Liver (tissue), 3 donors: ENCODE data around the gene RNF212.

ENCODE experiments used
- EGR1 ChIP-seq, 2 donors: IDR thresholded peaks; 2 replicates each; pipeline ENCODE4 v1.6.1; 2016 to 2018; ENCODE audit warnings: antibody characterized with exemption in 2 of 2, low read depth in 2 of 2
- JUND ChIP-seq, 2 donors: IDR thresholded peaks; 2 replicates each; pipeline ENCODE4 v1.6.1; 2016; ENCODE audit warnings: antibody characterized with exemption in 2 of 2
- MAX ChIP-seq: IDR thresholded peaks from 2 replicates; pipeline ENCODE4 v1.6.1; 2016; ENCODE audit warnings: antibody characterized with exemption
- NR2F2 ChIP-seq: IDR thresholded peaks from 2 replicates; pipeline ENCODE4 v1.6.1; 2016; ENCODE audit warnings: antibody characterized with exemption
- RAD21 ChIP-seq, 2 donors: IDR thresholded peaks; 2 replicates each; pipeline ENCODE4 v1.6.1; 2016; ENCODE audit warnings: antibody characterized with exemption in 2 of 2, mild to moderate bottlenecking in 2 of 2
- YY1 ChIP-seq: IDR thresholded peaks from 2 replicates; pipeline ENCODE4 v1.6.1; 2016; ENCODE audit warnings: antibody characterized with exemption, mild to moderate bottlenecking
- TF ChIP-seq, protein P1 (sequence below): fragments of 150-350 bp; IDR thresholded peaks from 2 replicates; pipeline ENCODE4 v1.5.1; 2017; ENCODE audit warnings: improper control_type of control experiment, low read depth, low read length; ENCODE audit not compliant: missing input control
- TF ChIP-seq, protein P2 (sequence below): IDR thresholded peaks from 2 replicates; pipeline ENCODE4 v1.6.1; 2016; ENCODE audit warnings: antibody characterized with exemption, mild to moderate bottlenecking
- TF ChIP-seq, protein P3 (sequence below): IDR thresholded peaks from 2 replicates; pipeline ENCODE4 v1.6.1; 2016; ENCODE audit warnings: antibody characterized with exemption
- donor health status: healthy.
- donor health status: healthy.

DNA sequence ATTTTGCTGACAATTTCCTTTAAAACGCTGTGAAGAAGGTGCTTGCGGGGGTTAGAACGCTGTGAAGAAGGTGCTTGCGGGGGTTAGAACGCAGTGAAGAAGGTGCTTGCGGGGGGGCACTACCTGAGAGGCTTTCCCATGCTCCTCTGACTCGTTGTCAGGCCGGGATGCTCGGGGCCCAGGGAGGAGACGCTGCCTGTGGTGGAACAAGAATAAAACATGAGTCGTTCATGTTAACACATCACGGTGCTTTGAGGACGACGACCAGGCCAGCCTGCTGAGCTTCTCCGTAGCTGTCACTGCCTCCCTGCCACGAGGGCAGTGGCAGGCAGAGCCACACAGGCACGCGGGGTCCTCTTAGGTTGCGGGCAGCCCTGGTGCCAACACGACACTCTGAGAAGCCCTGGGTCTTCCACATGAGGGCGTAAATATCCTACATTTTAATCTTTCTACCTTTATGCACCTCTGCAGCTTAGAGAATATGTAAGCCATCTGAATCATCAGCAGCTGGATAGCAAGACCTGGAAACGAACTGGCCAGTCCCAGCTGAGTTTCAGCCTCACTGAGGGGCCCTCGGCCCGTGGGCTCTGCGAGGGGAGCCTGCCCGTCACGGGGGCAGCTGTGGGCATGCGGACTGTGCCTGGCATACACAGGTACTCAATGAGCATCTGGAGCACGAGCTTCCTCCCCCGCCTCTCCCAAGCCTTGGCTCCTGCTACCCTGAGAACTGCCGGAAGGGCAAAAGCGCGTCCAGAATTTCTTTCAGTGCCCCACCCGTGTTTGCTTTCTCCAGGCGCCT lies 55.0 kb downstream of the RNF212 start:
- TF ChIP-seq NR2F2: no peak
- TF ChIP-seq, protein P1, sequence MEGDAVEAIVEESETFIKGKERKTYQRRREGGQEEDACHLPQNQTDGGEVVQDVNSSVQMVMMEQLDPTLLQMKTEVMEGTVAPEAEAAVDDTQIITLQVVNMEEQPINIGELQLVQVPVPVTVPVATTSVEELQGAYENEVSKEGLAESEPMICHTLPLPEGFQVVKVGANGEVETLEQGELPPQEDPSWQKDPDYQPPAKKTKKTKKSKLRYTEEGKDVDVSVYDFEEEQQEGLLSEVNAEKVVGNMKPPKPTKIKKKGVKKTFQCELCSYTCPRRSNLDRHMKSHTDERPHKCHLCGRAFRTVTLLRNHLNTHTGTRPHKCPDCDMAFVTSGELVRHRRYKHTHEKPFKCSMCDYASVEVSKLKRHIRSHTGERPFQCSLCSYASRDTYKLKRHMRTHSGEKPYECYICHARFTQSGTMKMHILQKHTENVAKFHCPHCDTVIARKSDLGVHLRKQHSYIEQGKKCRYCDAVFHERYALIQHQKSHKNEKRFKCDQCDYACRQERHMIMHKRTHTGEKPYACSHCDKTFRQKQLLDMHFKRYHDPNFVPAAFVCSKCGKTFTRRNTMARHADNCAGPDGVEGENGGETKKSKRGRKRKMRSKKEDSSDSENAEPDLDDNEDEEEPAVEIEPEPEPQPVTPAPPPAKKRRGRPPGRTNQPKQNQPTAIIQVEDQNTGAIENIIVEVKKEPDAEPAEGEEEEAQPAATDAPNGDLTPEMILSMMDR: no peak
- no peak for TF ChIP-seq RAD21 (IDR thresholded peaks at IDR 0.05)
- TF ChIP-seq, protein P2, sequence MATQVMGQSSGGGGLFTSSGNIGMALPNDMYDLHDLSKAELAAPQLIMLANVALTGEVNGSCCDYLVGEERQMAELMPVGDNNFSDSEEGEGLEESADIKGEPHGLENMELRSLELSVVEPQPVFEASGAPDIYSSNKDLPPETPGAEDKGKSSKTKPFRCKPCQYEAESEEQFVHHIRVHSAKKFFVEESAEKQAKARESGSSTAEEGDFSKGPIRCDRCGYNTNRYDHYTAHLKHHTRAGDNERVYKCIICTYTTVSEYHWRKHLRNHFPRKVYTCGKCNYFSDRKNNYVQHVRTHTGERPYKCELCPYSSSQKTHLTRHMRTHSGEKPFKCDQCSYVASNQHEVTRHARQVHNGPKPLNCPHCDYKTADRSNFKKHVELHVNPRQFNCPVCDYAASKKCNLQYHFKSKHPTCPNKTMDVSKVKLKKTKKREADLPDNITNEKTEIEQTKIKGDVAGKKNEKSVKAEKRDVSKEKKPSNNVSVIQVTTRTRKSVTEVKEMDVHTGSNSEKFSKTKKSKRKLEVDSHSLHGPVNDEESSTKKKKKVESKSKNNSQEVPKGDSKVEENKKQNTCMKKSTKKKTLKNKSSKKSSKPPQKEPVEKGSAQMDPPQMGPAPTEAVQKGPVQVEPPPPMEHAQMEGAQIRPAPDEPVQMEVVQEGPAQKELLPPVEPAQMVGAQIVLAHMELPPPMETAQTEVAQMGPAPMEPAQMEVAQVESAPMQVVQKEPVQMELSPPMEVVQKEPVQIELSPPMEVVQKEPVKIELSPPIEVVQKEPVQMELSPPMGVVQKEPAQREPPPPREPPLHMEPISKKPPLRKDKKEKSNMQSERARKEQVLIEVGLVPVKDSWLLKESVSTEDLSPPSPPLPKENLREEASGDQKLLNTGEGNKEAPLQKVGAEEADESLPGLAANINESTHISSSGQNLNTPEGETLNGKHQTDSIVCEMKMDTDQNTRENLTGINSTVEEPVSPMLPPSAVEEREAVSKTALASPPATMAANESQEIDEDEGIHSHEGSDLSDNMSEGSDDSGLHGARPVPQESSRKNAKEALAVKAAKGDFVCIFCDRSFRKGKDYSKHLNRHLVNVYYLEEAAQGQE: no peak
- no peak for TF ChIP-seq YY1
- TF ChIP-seq JUND (IDR thresholded peaks at IDR 0.05): no peak
- TF ChIP-seq, protein P3, sequence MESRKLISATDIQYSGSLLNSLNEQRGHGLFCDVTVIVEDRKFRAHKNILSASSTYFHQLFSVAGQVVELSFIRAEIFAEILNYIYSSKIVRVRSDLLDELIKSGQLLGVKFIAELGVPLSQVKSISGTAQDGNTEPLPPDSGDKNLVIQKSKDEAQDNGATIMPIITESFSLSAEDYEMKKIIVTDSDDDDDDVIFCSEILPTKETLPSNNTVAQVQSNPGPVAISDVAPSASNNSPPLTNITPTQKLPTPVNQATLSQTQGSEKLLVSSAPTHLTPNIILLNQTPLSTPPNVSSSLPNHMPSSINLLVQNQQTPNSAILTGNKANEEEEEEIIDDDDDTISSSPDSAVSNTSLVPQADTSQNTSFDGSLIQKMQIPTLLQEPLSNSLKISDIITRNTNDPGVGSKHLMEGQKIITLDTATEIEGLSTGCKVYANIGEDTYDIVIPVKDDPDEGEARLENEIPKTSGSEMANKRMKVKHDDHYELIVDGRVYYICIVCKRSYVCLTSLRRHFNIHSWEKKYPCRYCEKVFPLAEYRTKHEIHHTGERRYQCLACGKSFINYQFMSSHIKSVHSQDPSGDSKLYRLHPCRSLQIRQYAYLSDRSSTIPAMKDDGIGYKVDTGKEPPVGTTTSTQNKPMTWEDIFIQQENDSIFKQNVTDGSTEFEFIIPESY: no peak
- TF ChIP-seq EGR1 (IDR thresholded peaks at IDR 0.05; ENCODE audit: low read depth in 2 of 2): no peak
- no peak for TF ChIP-seq MAX
